IPS-18c (cell line): ENCODE measurements around the gene GOLGA8Q.
"Not testable (repeated sequence)": the region's sequence is repeated elsewhere in the genome, so short reads cannot be mapped to it uniquely, and the experiment has no call there.

Source experiments
- H3K4me3 ChIP-seq: 2 replicates; pipeline ENCODE4 v1.7.0; 2013; ENCODE audit warnings: low read depth, mild to moderate bottlenecking, low read length, moderate library complexity; ENCODE audit not compliant: insufficient read depth
- H3K9me3 ChIP-seq: one replicate; pipeline ENCODE4 v1.6.1; 2013; ENCODE audit warnings: mild to moderate bottlenecking, low read length, moderate library complexity; ENCODE audit not compliant: control insufficient read depth, insufficient read depth

Gene GOLGA8Q

GRCh38 chr15:30551750-30552149, at the start of gene GOLGA8Q:
TSS of gene GOLGA8Q (plus strand) at chr15:30552050. CDS start at chr15:30552078, 28 bp downstream.
- not testable (repeated sequence) for H3K9me3 ChIP-seq, H3K4me3 ChIP-seq

GRCh38 chr15:30502904-30503781, 48.7 kb upstream of the GOLGA8Q start:
- H3K9me3 ChIP-seq, H3K4me3 ChIP-seq: not testable (repeated sequence)

- H3K4me3 ChIP-seq, H3K9me3 ChIP-seq: not testable (repeated sequence)
Observed at GRCh38 chr15:30504162-30504843, 47.5 kb upstream of the GOLGA8Q start.

- not testable (repeated sequence) for H3K4me3 ChIP-seq, H3K9me3 ChIP-seq
Observed at GRCh38 chr15:30514545-30514944, 37.3 kb upstream of the GOLGA8Q start.

GRCh38 chr15:30523453-30524243, 28.2 kb upstream of the GOLGA8Q start:
- H3K9me3 ChIP-seq, H3K4me3 ChIP-seq: not testable (repeated sequence)

- H3K9me3 ChIP-seq, H3K4me3 ChIP-seq: not testable (repeated sequence)
Observed at GRCh38 chr15:30525912-30526311, 25.9 kb upstream of the GOLGA8Q start.

- not testable (repeated sequence) for H3K4me3 ChIP-seq, H3K9me3 ChIP-seq
Observed at GRCh38 chr15:30529049-30529448, 22.8 kb upstream of the GOLGA8Q start.

- H3K9me3 ChIP-seq, H3K4me3 ChIP-seq: not testable (repeated sequence)
Observed at GRCh38 chr15:30566949-30567348, 15.1 kb downstream of the GOLGA8Q start.

GRCh38 chr15:30573012-30573491, 21.2 kb downstream of the GOLGA8Q start:
- not testable (repeated sequence) for H3K4me3 ChIP-seq, H3K9me3 ChIP-seq

- H3K9me3 ChIP-seq, H3K4me3 ChIP-seq: not testable (repeated sequence)
Observed at GRCh38 chr15:30579394-30579970, 27.6 kb downstream of the GOLGA8Q start.

GRCh38 chr15:30580716-30581115, 28.9 kb downstream of the GOLGA8Q start:
- not testable (repeated sequence) for H3K9me3 ChIP-seq

GRCh38 chr15:30598953-30599352, 47.1 kb downstream of the GOLGA8Q start:
- not testable (repeated sequence) for H3K4me3 ChIP-seq, H3K9me3 ChIP-seq

More at GRCh38 chr15:30580716-30581115, 28.9 kb downstream of the GOLGA8Q start:
- not testable (repeated sequence) for H3K4me3 ChIP-seq

GRCh38 chr15:30603796-30604195, 51.9 kb downstream of the GOLGA8Q start, which contains the start of gene GOLGA8H:
TSS of gene GOLGA8H (plus strand) at chr15:30604028. CDS start at chr15:30604126, 98 bp downstream.
- H3K4me3 ChIP-seq, H3K9me3 ChIP-seq: not testable (repeated sequence)
